Stimulated activated CD4-positive, alpha-beta T cell treated with anti-CD3 and anti-CD28 coated beads, TNF-alpha, amount 100 ng/mL, for 4 hours (primary cell): ENCODE results near the gene ALG8.
A peak's percentile ranks its signal among the peaks of the same experiment; 100 is the strongest.
"Not testable (repeated sequence)": the region's sequence is repeated elsewhere in the genome, so short reads cannot be mapped to it uniquely, and the experiment has no call there.

ENCODE experiments used
- DNase-seq, 3 experiments: peaks; one replicate each; pipeline ENCODE4 v3.0.0-alpha.2; 2020; ENCODE audit warnings: low read depth in 3 of 3

ALG8 gene

GRCh38 chr11:78139422-78140391 is at the start of gene ALG8:
ALG8 (minus strand) TSS chr11:78139626; CDS start chr11:78139588, 38 bp downstream.
- peak; percentile 95 to 96 (median 95) for DNase-seq

GRCh38 chr11:78188286-78189173 is 49.1 kb upstream of the ALG8 start, which contains the start of the genes KCTD21 and USP35:
KCTD21 (minus strand) TSS chr11:78188626; CDS start chr11:78174554, 14,072 bp downstream.
USP35 (plus strand) TSS chr11:78188919; CDS start chr11:78196246, 7,327 bp downstream.
- peak; percentile 82 to 83 (median 82) for DNase-seq

DNA sequence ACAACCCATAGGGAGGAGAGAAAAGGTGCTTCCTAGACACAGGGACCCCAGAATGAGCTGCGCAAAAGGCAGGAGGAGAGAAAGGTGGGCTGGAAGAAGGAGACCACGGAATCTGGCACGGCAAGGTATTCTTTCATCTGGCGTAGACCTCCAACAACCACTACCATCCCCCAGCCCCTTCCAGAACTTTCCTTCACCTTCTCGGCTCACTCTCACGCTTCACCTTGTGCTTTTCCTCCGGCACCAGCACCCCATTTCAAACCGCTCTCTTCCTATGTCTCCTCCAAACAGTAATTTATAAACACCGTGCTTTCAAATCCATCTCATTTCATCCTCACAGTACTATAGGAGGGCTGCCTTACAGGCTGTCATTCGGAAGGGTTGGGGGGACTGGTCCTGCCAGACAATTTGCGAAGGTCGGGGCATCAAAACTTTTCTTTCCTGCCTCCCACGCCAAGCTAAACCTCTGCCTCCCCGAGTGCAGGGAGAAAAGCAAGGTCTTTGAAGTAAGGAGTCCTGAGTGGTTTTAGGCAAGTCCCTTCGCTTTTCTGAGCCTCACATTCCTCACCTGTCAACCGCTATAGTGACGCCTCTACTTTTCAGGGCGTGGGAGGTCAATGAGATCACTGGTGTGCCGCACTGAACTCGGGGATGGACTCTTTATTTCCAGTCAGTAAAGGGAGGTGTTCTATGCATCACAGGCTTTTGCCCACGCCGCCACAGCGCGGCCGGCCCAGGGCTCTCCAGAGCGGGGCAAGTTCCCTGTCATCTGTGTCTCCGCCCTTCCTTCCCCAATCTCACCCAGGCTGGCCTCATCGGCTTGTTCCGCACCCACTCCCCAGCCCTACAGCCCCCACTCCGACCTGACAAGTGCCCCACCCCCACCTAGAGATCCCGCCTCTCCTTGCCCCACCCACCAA is 48.2 kb upstream of the ALG8 start:
- DNase-seq: peak in 2 of 3 experiments; percentile 61 to 77

GRCh38 chr11:78181185-78181584 is 41.8 kb upstream of the ALG8 start:
- no peak for DNase-seq

DNA sequence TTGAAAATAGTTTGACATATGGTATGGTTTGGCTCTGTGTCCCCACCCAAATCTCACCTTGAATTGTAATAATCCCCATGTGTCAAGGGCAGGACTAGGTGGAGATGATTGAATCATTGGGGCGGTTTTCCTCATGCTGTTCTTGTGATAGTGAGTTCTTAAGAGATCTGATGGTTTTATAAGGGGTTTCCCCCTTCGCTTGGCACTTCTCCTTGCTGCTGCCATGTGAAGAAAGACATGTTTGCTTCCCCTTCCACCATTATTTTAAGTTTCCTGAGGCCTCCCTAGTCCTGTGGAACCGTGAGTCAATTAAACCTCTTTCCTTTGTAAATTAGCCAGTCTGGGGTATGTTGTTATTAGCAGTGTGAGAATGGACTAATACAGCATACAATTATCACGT is 41.3 kb upstream of the ALG8 start:
- DNase-seq: no peak

DNA sequence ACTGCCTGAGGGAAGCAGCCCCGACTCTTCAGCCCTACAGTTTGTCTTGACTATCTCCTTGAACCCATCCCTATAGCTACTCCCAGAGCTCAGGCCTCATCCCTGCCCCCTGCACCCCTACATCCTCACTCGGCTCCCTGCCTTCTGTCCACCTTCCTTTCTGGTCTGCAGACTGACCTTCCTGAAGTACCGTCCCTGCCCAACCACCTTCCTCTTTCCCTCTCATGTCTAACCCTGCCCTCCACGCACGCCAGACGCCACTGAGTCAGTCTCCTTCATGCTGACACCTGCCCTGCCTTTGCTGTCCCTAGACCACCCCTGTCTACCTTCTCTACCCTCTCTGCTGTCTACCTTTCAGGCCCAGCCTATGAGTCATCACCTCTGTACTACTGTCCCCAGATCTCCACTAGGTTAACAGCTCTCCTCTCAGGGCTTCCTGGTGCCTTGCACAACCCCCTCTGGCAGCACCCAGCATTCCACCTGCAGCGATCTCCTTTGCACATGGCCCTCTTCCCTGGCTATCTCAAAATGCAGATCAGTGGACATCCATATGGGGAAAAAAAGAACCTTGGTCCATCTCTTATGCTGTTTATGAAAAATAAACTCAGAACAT is 40.1 kb upstream of the ALG8 start:
- DNase-seq: no peak

DNA sequence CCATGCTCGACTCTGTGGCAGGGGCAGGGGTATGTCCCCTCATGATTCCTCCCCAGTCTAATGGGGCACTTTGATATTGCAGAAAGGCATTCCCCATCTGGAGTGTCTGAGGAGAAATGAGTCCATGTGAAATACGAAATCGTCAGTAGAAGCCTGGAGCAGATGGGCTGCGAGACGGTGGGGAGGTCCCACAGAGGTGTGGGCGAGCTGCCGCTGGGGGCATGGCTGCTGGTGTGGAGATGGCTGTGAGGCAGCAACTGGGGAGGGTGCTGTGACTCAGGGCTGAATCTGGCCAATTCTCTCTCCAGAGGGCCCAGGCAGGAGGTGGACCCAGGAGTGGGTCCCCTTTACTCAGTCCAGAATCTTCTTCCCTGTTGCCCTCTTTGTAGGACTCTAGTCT is 37.8 kb upstream of the ALG8 start:
- DNase-seq: no peak

GRCh38 chr11:78176605-78177141 is 37.2 kb upstream of the ALG8 start:
- DNase-seq: no peak

GRCh38 chr11:78175862-78176261 is 36.4 kb upstream of the ALG8 start:
- not testable (repeated sequence) for DNase-seq

- no peak for DNase-seq
These were observed 32.5 kb upstream of the ALG8 start for GRCh38 chr11:78171951-78172350.

DNA sequence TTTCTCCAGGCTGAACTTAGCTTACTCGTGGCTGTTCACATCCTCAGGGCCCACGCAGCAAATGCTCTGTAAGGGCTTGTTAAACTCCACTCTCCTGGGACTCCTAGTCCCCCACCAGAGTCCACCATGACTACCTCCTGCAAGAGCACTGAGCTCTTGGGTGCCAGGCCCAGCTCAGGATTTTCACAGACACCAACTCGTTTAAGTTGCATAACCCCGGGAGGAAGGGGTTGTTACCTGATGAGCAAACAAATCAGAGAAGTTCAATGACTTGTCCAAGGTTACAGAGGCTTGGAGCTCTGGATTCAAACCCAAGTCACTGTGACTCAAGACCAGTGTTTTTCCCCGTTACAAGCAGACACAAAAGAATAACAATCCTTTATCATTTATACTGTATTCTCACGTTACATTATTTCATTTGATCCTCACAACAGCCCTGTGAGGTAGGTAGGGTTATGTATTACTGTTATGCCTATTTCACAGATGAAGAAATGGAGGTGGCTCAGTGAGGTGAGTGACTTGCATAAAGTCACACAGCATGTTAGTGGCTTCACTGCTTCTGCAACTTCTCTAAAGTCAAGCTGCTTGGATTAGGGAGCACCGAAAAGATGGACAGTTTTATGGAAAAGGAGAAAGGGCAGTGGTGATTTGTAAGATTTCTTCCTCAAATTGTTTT is 31.6 kb upstream of the ALG8 start:
- DNase-seq: no peak

DNA sequence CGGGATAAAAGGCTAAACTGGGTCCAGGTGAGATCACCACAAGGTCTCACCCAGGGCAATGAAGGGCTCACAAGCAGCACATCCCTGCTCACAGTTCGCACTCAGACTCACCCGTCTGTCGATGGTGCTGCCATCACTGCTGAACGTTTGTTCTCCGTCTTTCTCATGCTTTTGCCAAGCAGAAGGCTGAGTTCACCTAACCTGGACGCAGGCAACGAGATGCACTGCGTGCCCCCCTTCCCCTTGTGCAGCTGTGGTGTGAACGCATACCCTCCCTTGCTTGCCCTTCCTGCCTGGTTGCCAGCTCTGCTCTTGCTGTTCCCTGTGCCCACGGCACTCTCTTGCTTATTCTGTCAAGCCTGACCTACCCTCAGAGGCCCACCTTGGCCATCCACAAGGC is 31.0 kb upstream of the ALG8 start:
- no peak for DNase-seq

- DNase-seq: no peak
These were observed 29.4 kb upstream of the ALG8 start for GRCh38 chr11:78168539-78169477.

- no peak for DNase-seq
These were observed 27.5 kb upstream of the ALG8 start for GRCh38 chr11:78166855-78167469.

DNA sequence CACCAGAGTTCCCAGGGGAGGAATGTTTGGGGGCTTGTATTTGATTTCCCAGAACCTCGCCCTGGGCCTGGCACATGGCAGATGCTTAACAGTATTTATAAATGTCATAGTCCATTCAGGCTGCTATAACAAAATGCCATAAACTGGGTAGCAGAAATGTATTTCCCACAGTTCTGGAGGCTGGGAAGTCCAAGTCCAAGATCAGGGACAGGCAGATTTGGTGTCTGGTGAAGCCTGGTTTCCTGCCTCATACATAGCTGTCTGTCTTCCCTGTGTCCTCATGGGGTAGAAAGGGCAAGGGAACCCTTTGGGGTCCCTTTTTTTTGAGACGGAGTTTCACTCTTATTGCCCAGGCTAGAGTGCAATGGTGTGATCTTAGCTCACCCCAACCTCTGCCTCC is 25.0 kb upstream of the ALG8 start:
- no peak for DNase-seq

GRCh38 chr11:78163828-78164227 is 24.4 kb upstream of the ALG8 start:
- DNase-seq: no peak

DNA sequence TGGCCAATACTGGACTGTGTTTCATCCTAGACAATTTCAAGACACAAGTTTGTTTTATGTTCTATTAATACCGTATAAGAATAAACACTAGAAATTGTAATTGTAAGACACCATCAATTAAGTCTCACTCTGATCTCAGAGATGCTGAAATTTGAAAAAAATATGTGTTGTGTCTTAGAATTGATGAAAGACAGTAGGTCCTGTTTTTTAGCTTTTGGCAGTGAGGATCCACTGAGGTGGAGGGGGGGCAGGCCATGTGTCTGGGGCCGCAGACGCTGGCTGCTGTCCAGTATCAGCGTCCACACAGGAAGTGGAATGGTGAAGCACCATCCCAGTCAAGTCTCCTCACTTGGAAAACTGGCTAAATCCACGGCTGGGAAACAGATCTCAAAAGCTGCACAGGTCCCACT is 22.5 kb upstream of the ALG8 start:
- no peak for DNase-seq

DNA sequence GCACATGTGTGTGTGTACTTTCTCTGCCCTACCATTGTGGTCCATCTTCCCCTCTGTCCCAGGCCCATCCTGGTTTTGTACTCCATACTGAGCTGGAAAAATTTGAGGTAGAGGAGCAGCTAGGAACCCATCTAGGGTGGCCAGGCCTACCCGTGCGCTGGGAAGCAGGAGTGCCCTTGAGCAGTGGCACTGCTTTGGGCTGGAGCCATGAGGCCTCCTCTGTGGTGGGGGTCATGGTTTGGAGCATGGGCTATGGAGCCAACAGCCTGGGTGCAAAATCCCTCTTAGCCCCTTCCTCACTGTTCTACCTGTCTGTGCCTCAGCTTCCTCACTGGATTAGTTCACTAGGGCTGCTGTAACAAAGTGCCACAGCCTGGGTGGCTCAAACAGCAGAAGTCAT is 21.9 kb upstream of the ALG8 start:
- DNase-seq: no peak
